ENCODE results near the gene SLC25A52.
"Not testable (repeated sequence)": the region's sequence is repeated elsewhere in the genome, so short reads cannot be mapped to it uniquely, and the experiment has no call there.

Gene SLC25A52, protein sequence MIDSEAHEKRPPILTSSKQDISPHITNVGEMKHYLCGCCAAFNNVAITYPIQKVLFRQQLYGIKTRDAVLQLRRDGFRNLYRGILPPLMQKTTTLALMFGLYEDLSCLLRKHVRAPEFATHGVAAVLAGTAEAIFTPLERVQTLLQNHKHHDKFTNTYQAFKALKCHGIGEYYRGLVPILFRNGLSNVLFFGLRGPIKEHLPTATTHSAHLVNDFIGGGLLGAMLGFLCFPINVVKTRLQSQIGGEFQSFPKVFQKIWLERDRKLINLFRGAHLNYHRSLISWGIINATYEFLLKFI

DNA sequence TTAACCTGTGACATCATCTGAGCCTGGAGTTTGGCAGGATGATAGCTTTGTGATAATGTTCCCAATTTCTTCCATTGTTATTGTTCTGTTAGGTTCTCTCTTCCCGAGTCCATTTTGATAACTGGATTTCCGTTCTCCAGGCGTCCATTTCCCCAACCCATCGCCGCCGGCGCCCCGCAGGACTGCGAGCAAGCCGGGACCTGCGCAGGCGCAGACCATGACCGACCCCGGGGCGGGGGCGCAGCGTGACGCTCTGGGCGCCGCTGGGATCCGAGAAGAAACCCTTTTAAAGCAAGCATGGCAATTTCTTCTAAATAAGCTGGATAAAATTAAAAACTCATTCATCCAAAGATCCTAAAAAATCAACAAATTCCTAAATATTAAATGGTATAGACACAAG is at the start of gene SLC25A52:
SLC25A52 (minus strand) TSS at position 186 of the 400 bp plus-strand sequence. CDS start 219 bp downstream, outside the sequence.
- no peak for DNase-seq (ENCODE audit: low spot score)

DNA sequence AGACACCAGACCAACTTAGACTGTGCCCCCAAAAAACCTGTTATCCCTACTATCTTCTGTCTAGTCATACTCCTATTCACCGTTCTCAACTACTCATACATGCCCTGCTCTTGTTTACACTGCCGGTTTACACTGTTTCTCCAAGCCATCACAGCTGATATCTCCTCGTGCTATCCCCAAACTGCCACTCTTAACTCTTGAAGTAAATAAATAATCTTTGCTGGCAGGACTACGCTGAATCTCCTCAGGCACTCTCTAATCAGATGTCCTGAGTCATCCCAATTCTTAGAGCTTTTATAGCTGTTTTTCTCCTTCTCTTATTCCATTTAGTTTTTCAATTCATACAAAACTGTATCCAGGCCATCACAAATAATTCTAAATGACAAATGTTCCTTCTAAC is 48.4 kb upstream of the SLC25A52 start:
- DNase-seq (ENCODE audit: low spot score), result not testable (repeated sequence)

DNA sequence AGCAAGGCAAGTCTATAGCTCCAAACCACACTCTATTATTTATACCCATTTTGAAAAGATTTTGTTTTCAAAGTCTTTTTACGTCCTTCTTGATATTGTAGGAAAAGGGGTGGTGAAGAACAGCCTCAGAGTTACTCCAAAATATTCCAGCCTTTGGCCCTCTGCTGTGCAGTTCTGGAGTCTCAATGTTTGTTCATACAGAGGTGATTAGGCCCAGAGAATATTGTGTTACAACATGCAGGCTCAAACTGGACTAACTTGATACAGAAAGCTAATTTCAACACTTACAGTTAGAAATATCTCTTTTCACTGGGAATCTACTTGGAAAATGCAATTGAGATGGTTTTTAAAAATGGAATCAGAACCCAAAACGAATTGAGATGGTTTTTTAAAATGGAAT is 40.4 kb upstream of the SLC25A52 start:
- no peak for DNase-seq (ENCODE audit: low spot score)

DNA sequence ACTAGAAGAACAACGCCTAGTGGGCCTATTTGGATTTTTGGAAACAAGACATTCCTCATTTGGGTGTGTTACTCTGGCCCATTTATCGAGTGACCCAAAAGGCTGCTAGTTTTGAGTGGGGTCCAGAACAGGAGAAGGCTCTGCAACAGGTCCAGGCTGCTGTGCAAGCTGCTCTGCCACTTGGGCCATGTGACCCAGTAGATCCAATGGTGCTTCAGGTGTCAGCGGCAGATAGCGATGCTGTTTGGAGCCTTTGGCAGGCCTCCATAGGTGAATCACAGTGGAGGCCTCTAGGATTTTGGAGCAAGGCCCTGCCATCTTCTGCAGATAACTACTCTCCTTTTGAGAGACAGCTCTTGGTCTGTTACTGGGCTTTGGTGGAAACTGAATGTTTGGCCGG is 38.6 kb upstream of the SLC25A52 start:
- DNase-seq (ENCODE audit: low spot score), result not testable (repeated sequence)

DNA sequence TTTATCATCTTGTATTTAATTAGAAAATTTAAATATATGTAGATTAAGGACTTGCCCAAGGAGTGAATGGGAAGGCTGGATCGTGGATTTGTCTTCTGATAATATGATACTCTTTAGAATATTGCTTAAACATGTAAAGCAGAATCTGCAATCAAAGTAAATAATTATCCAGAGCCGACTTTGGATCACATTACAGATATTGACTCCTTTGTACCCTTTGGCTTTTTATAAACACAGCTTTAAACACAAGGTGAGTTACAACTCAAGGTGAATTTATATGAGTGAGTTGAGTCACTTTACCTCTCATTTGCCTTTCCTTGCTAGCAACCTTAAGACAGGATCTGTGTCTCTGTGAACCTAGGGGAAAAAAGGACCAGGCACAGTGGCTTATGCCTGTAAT is 37.7 kb upstream of the SLC25A52 start:
- DNase-seq (ENCODE audit: low spot score), result no peak

DNA sequence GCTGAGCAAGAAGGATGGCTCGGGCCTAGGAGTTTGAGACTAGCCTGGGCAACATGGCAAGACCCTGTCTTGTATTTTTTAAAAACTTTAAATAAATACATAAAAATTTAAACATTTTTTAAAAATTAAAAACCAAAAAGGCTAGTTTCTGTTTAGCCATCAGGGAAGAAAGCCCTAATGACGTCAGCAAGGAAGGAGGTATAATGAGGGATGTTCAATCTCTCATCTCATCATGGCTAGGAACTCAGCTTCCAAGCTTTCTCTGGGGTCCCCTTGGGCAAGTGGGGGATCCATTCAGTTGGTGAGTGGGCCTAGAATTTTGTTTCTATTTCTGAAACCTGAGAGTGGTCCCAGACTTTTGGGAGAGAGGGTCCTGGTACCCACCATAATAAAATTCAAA is 35.1 kb upstream of the SLC25A52 start:
- DNase-seq (ENCODE audit: low spot score), result no peak

DNA sequence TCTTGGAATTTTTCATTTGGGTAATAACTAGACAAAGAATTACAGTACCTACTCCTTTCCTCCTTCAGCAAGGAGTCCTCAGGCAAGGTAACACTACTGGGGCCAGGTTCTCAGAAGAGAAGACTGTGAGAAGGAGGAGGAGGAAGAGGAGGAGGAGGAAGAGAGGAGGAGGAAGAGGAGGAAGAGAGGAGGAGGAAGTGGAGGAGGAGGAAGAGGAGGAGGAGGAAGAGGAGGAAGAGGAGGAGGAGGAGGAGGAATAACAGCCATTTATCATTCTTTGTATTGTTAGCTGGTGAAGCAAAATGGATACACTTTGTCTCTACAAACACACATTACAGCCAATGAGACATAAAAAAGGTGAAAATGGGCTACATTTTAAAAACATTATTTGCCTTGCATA is 32.9 kb upstream of the SLC25A52 start:
- DNase-seq (ENCODE audit: low spot score), result no peak

DNA sequence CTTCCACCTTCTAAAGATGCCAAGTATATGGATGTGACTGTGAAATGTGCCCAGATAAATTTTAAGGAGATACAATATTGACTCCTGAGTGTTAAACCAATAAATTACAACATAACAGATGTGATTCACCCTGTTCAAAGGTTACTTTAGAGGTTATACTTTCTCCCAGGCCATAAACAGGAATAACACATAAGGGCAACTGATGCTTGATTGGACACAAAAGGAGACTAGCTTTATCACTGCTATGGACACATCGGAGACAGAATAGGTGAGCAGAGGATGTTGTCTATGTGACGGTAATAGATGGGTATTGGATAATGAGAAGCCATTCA is 31.9 kb upstream of the SLC25A52 start:
- no peak for DNase-seq (ENCODE audit: low spot score)

DNA sequence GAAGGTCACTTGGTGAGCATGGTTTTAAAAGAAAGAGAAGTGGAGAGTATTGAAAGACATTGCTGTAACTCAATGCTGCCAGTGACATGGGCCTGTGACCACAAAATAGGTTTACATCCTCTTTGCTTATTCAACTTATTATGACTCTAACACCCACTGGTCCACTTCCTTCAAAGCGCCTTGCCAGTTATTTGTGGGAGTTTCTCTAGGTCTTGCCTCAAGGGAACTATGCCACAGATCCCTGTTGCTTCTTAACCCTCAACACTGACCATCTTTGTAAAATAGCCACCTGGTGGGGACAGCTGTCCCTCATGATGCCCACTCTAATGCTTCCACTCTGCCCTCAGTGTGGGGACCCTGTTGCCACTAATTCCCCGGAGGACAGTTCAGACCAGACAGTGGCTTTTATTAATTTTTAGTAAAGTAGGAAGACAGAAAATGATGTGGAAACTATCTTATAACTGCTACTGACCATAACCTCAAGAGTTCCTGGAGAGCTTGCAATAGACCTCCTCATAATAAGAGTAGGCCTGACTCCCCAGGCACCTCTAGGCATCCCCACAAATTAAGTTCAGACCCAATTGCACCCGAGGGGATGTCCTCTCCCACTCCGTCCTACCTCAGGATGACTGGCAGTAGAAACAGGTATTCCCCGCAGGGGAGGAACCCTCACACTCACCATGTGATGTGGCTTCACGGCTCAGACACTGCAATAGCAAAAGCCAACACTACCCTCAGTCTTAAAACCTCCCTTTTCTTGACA is 31.3 kb upstream of the SLC25A52 start:
- DNase-seq (ENCODE audit: low spot score), result no peak

DNA sequence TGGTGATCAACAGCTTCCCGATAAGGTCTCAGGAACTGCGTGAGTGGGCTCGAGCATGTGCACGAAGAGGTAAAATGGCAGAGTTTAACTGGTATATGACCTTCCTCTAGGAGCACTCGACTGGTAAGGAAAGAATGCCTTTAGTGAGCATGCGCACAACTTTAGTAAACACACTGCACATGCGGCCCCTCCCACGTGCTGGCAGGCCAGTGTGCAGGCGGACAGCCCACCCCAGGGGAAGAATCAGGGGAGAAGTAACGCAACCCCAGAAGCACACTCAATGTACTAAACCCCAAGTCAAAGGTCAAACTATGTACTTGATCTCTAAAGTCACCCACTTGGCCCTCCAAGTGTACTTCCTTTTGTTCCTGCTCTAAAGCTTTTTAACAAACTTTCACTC is 28.7 kb upstream of the SLC25A52 start:
- DNase-seq (ENCODE audit: low spot score), result no peak

DNA sequence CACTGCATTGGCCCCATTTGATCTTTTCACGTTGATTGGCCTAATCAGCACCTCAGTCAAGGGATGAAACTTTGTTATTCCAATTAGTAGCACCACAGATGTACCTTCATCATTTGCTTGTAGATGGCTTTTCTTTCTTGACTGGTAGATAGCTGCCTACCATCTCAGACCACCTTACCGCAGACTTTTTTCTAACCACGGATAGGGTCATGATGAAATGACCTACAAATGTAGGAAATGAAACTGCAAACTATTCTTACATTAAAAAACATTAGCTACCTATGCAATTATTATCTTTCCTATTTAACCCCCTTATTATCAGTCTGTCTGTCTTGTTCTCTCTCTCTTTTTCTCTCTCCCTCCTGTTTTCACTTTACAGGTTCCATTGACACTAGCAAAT is 22.4 kb upstream of the SLC25A52 start:
- DNase-seq (ENCODE audit: low spot score), result no peak

DNA sequence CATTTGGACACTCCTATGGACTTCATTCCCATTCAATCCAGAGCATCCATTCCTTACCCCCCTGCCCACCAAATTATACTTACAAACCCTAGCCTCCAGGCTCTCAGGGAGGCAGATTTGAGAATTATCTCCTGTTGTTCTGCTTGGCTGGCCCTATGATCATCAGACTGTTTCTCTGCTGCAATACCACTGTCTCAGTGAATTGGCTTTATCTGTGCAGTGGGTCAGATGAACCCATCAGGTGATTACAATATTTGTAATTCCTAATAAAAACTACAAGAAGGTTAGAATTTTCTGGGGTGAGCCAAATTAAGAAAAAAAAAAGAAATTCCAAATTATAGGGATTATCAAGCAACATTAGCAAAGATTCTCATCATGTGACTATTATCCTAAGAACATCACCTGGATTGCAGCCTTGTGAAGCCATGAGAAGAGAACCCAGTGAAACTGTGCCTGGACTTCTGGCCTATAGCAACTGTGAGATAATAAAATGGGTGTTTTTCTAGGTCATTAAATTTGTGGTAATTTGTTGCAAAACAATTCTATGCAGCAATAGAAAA is 17.8 kb upstream of the SLC25A52 start:
- DNase-seq (ENCODE audit: low spot score), result no peak

DNA sequence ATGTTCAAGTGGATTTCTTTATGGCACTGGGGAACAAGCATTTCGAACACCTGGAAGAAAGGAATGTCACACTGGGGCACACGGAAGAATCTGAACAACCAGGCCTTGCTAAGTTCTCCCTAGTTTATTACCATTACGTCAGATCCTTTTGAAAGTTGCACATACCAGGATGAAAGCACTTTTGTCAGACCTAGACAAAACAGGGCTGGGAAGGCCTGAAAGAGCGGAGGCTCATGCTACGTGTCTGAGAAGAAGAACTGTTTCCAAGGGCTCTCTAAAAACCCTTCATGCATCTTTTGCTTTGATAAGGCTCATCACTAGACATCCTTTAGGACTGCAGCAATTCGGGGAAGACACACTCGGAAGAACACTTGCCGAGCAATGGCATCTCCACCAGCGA is 15.4 kb upstream of the SLC25A52 start:
- no peak for DNase-seq (ENCODE audit: low spot score)

DNA sequence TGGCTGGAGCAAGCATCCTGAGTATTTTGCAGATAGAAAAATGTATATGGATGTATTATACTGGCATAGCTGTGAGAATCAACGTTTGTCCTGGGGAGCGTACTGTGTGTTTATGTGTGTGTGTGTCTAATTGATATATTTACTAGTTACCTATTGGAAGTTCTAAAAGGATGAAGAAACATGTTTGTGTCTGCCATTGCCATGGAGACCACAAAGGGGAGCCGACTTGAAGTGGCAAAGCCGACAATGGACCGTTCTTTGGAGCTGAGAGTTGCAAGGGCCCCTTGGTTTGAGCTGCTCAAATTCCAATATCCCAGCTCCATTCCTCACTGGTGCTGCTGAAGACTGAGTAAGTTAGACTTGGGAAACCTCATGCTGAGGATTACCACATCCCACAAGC is 14.3 kb upstream of the SLC25A52 start:
- no peak for DNase-seq (ENCODE audit: low spot score)

DNA sequence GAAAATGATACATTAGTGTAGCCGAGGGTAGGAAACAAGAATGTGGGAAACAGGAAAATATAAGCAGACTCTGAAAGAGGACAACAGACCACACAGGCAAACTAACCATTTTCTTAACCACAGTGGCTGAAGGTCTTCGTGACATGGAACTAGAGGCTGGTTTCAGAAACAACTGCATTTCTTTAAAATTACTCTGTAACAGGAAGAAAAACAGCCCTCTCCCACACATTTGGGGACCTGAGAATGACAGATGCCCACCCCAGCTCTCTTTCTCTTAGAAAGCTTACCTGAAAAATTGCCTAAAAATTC is 13.8 kb upstream of the SLC25A52 start:
- no peak for DNase-seq (ENCODE audit: low spot score)

DNA sequence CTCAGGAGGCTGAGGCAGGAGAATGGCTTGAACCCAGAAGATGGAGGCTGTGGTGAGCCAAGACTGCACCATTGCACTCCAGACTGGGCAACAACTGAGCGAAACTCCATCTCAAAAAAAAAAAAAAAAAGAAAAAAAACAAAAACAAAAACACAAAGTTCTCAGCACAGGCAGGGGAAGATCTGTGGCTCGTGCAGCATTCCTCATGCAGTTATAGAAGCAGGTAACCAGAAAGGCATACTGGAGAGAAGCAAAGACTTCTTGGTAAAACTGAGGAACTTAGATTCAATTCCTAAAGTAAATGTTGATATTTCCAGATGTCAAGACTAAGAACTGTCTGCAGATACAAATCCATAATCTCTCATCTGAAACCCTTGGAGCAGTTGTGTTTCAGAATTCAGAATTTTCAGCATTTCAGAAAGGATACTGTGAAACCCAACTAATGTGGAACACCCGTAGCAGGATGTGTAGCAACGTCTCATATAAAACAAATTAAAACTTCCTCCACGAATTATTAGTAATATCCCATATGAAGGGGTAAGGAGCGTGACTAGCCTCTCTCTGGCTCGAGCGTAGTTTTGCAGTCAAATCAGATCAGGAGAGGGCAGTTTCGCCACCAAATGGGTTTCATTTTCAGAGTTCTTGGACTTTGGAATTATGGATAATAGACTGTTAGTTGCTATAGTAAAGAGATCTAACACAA is 13.2 kb upstream of the SLC25A52 start:
- no peak for DNase-seq (ENCODE audit: low spot score)

DNA sequence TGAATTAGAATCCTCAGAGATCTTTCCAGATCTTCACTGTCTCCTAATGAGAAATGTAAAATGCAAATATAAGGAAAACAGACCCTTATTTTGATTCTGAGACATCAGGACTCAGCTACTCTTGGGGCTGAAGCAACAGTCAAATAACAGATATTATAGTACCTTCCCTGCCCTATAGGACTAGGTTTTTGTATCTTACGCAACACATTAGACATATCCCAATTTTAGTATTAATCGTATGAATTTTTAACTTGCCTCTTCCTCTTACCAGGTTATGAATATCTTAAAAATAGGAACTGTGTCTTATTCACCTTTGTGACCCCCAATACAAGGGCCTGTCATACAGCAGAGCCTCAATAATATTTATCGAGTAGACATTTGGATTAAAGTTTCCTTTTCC is 12.0 kb upstream of the SLC25A52 start:
- no peak for DNase-seq (ENCODE audit: low spot score)

DNA sequence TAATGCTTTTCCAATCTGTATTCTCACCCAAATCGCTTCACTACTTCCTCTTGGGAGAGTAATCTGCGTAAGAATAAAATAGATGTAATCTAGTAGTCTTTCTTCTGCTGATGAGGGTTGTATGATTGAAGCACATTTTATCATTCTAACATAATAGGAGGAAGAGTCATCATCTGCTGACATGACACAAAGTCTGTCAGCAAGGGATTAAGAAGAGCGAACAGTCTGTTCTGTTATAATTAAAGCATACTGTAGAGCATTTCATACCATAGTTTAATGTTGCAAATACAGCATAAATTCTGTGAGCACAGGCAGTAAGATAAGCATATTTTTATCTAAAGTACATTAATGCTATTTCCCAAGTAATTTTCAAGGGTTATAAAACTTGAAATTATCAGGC is 10.4 kb downstream of the SLC25A52 start:
- DNase-seq (ENCODE audit: low spot score), result no peak

DNA sequence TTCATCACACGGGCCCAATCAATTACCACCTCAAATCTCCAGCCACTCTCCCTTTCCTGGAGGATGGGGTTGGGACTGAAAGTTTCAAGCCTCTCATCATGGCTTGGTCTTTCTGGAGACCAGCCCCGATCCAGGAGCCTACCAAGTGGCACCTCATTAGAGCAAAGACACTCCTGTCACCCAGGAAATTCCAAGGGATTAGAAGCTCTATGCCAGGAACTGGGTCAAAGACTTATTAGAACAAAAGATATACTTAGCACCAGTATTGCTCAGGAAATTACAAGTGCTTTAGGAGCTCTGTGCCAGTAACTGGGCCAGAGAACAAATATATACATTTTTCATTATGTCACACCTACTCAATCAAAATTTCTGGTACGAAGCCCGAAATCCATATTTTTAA is 14.3 kb downstream of the SLC25A52 start:
- DNase-seq (ENCODE audit: low spot score), result no peak

DNA sequence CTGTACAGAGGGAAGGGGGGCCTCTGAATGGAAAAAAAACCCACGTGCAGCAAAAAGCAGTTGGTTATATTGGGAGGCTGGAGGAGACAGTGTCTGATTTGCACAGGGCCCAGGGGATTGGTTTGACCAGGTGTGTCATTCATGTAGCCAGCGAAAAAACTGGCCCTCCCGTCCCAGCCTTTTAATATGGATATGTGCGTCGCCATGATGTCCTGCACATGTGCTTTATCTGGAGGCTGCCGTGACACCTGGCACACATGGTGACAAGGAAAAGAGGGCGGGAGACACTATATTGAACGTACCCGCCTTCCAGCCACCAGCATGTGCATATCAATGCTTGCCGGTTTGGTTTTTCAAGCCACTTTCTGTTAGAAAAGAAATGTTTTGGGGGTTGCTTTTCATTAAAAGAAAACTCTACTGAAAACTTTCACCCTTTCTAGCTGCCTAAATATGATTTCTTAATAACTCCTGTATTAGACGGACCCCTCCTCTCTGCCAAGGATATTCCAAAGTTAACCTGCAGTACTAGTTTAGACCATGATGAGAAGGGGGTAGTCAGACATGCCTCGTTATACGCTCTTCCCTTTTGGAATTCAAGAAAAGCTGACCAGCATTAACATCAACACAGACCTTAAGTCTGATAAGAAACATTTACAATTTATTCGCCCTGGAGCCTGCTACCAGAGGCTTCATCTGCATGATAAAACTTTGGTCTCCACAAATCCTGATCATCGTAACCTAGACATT is 16.2 kb downstream of the SLC25A52 start:
- DNase-seq (ENCODE audit: low spot score), result no peak

DNA sequence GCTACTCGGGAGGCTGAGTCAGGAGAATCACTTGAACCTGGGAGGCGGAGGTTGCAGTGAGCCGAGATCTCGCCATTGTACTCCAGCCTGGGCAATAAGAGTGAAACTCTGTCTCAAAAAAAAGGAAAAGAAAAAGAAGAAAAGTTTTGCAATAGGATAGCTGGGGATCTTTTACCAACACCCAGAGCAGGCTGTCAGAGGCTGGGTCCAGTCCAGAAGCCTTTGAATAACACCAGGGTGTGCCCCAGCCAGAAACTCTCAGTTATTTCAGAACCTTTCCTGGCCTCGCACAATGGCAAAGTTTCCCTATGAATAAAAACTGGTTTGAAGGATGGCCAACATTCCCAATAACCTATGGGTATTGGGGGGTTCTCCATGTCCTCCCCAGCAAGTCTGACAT is 17.1 kb downstream of the SLC25A52 start:
- DNase-seq (ENCODE audit: low spot score), result not testable (repeated sequence)

DNA sequence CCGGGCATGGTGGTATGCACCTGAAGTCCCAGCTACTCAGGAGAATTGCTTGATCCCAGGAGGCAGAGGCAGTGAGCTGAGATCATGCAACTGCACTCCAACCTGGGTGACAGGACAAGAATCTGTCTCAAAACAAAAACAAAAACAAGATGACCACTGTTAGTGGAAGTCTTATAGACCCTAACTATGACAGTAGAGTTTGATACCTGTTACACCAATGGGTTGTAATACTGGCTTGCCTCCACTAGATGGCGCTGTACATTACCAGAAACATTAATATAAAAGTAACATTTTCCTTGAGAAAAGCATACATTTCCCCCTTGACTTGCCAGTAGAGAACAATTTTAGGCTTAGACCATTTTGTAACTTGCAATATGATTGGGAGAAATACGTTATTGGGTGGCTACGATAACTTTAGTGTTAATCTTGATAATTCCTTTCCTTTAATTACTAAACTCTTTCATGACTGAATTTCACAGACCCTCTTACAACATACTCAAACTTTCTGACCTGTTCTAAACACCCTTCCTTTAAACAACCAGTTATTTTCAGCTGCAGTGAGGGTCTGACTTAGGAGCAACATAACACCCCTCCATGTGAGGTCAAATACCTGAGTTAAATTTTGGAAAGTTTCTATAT is 19.5 kb downstream of the SLC25A52 start:
- peak; percentile 44 for DNase-seq (ENCODE audit: low spot score)
